HG02981 (cell line): Measurements from ENCODE around the gene TRIM6.
"Not testable (repeated sequence)": the region's sequence is repeated elsewhere in the genome, so short reads cannot be mapped to it uniquely, and the experiment has no call there.

Experiments
- ATAC-seq: cut with Tn5 transposase; IDR thresholded peaks from one replicate; pipeline ENCODE4 v1.9.1; 2021; ENCODE audit warnings: mild to moderate bottlenecking, moderate library complexity; ENCODE audit not compliant: unreplicated experiment

The TRIM6 gene

GRCh38 chr11:5596607-5597201 is at the start of gene TRIM6:
TSS of gene TRIM6 (plus strand) at chr11:5596637. CDS start at chr11:5596898, 261 bp downstream.
- peak; percentile 44 for ATAC-seq

GRCh38 chr11:5547982-5548381 is 48.5 kb upstream of the TRIM6 start:
- peak; percentile 55 for ATAC-seq

GRCh38 chr11:5548440-5548839 is 48.0 kb upstream of the TRIM6 start, which contains the start of gene OR52H1:
TSS of gene OR52H1 (minus strand) at chr11:5548540. CDS start at chr11:5545505, 3,035 bp downstream.
- no peak for ATAC-seq

GRCh38 chr11:5550440-5551095 is 45.9 kb upstream of the TRIM6 start:
- ATAC-seq, result peak; percentile 73

GRCh38 chr11:5553343-5553742 is 43.1 kb upstream of the TRIM6 start:
- no peak for ATAC-seq

GRCh38 chr11:5556596-5557188 is 39.7 kb upstream of the TRIM6 start:
- ATAC-seq, result no peak

GRCh38 chr11:5557751-5558150 is 38.7 kb upstream of the TRIM6 start:
- no peak for ATAC-seq

GRCh38 chr11:5564259-5565019 is 32.0 kb upstream of the TRIM6 start:
- ATAC-seq, result no peak

- ATAC-seq, result no peak
These were observed 21.8 kb upstream of the TRIM6 start for GRCh38 chr11:5574654-5575053.

GRCh38 chr11:5575152-5575551 is 21.3 kb upstream of the TRIM6 start:
- ATAC-seq, result no peak

GRCh38 chr11:5577101-5577500 is 19.3 kb upstream of the TRIM6 start:
- no peak for ATAC-seq

GRCh38 chr11:5580577-5580976 is 15.9 kb upstream of the TRIM6 start, which contains the start of gene OR52B6:
TSS of gene OR52B6 (plus strand) at chr11:5580877. CDS start at chr11:5580877, 0 bp downstream.
- no peak for ATAC-seq

- ATAC-seq, result no peak
These were observed 15.4 kb upstream of the TRIM6 start for GRCh38 chr11:5581014-5581413.

GRCh38 chr11:5584458-5584857 is 12.0 kb upstream of the TRIM6 start:
- ATAC-seq, result not testable (repeated sequence)

GRCh38 chr11:5589906-5590305 is 6.5 kb upstream of the TRIM6 start:
- ATAC-seq, result not testable (repeated sequence)

- ATAC-seq, result no peak
These were observed 4.8 kb upstream of the TRIM6 start for GRCh38 chr11:5591613-5592012.

- ATAC-seq, result no peak
These were observed 3.8 kb upstream of the TRIM6 start for GRCh38 chr11:5592615-5593014.

- ATAC-seq, result no peak
These were observed 3.3 kb upstream of the TRIM6 start for GRCh38 chr11:5593146-5593545.

- no peak for ATAC-seq
These were observed 1.5 kb downstream of the TRIM6 start for GRCh38 chr11:5597953-5598352.

- peak; percentile 83 for ATAC-seq
These were observed 4.0 kb downstream of the TRIM6 start for GRCh38 chr11:5600374-5600851.

- not testable (repeated sequence) for ATAC-seq
These were observed 6.4 kb downstream of the TRIM6 start for GRCh38 chr11:5602791-5603190.
